Measurements from ENCODE around the gene TRIM23. TPM values are rescaled to one million over a fixed set of nuclear protein-coding genes. Genes with fewer than 3 reads are reported as not detected.

The TRIM23 gene
- total RNA-seq, 1 donor = 21.8 TPM

DNA sequence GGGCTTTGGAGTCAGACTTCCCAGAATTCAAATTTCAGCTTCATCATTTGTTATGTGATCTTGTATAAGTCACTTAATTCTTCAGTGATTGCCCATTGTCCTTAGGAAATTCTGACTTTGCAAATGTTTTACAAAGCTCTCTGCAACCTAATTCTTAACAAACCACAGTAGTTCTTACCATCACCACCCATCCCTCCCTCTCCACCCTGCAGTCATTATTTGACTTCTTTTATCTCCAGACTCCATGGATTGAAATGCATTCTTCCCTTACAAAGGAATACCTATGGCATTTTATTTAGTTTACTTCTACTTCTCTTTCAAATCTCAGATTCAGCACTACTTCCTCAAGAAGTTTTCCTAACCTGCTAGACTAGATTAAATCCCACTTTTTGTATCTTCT is 23.8 kb upstream of the TRIM23 start:
- H3K4me3 ChIP-seq (ENCODE audit: low read depth, low read length) = no peak overlapping the region
- TF ChIP-seq, protein P1, sequence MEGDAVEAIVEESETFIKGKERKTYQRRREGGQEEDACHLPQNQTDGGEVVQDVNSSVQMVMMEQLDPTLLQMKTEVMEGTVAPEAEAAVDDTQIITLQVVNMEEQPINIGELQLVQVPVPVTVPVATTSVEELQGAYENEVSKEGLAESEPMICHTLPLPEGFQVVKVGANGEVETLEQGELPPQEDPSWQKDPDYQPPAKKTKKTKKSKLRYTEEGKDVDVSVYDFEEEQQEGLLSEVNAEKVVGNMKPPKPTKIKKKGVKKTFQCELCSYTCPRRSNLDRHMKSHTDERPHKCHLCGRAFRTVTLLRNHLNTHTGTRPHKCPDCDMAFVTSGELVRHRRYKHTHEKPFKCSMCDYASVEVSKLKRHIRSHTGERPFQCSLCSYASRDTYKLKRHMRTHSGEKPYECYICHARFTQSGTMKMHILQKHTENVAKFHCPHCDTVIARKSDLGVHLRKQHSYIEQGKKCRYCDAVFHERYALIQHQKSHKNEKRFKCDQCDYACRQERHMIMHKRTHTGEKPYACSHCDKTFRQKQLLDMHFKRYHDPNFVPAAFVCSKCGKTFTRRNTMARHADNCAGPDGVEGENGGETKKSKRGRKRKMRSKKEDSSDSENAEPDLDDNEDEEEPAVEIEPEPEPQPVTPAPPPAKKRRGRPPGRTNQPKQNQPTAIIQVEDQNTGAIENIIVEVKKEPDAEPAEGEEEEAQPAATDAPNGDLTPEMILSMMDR (IDR thresholded peaks at IDR 0.05; ENCODE audit: insufficient read depth, low read length) = no peak
- no peak for DNase-seq (ENCODE audit: low read depth)

DNA sequence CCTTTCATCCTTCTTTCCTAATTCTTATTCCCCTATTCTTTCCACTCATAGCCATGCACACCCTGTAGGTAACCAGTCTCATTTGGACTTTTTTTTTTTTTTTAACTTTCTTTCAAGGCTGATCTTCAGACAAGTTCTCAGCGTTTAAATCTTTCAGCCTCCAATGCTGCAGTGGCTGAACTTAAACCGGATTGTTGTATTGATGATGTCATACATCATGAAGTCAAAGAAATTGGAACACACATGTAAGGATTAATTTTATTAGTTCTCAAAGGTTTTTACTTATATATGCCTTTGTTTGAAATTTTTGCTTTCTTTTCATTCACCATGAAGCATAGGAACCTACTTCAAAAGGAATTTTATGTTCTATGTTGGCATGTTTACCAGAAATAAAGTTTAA is 22.8 kb upstream of the TRIM23 start:
- no peak for DNase-seq (ENCODE audit: low read depth)
- TF ChIP-seq, protein P1 (IDR thresholded peaks at IDR 0.05; ENCODE audit: insufficient read depth, low read length) = no peak

DNA sequence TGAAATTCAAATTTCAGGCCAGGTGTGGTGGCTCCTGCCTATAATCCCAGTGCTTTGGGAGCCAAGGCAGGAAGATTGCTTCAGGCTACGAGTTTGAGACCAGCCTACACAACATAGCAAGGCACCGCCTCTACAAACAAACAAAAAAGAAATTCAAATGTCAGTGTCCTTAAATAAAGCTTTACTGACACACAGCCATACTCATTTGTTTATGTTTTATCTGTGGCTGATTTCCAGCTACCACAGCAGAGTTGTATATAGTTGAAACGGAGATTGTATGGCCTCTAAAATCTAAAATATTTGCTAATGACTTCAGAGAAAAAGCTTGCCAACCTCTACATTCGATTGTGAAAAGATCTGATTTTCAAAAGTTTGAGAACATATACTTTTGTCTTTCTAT is 16.1 kb upstream of the TRIM23 start:
- no peak for DNase-seq (ENCODE audit: low read depth)
- TF ChIP-seq, protein P1 (IDR thresholded peaks at IDR 0.05; ENCODE audit: insufficient read depth, low read length) = no peak
- H3K4me3 ChIP-seq (ENCODE audit: low read depth, low read length) = no peak overlapping the region

More for the DNA sequence above, 22.8 kb upstream of the TRIM23 start:
- H3K4me3 ChIP-seq (ENCODE audit: low read depth, low read length) = no peak overlapping the region

DNA sequence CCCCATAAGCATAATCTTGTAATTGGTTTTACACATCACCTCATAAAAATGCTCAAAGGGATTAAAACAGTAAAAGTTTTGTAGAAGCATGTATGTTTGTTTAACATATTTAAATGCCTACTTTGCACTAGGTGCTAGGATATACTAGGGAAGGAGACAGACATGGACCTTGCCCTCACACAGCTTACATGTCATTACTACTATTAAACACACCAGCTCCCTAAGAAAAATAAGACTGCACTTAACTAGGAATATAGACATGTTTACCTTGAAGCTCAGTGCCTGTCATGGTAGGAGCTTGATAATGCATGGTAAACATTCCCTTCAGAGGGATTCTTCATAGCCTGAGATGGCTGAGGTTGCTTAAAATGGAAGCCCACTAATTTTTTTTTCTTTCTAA is 6.8 kb upstream of the TRIM23 start:
- DNase-seq (ENCODE audit: low read depth) = no peak
- TF ChIP-seq, protein P1 (IDR thresholded peaks at IDR 0.05; ENCODE audit: insufficient read depth, low read length) = no peak
- H3K4me3 ChIP-seq (ENCODE audit: low read depth, low read length) = no peak overlapping the region

DNA sequence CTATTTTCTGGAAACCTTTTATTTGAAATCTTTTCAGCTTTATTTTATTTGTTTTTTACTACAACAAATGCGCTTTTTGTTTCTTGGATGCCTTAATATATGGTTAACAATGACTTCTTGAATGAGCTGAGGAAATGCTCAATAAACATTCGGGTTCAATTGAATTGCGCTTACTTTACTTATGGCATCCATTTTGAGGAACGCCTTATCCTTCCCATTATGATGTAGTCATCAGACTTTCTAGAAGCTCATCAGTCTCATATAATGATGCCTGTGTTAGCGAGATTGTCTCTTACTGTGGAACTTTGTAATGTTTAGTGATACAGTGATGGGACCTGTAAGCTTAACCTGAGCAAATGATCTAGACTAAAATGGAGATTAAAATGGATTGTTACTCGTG is 1.6 kb upstream of the TRIM23 start:
- TF ChIP-seq, protein P1 (IDR thresholded peaks at IDR 0.05; ENCODE audit: insufficient read depth, low read length) = no peak
- peak overlapping the region; percentile 97 for H3K4me3 ChIP-seq (ENCODE audit: low read depth, low read length)
- DNase-seq (ENCODE audit: low read depth) = peak; percentile 6

DNA sequence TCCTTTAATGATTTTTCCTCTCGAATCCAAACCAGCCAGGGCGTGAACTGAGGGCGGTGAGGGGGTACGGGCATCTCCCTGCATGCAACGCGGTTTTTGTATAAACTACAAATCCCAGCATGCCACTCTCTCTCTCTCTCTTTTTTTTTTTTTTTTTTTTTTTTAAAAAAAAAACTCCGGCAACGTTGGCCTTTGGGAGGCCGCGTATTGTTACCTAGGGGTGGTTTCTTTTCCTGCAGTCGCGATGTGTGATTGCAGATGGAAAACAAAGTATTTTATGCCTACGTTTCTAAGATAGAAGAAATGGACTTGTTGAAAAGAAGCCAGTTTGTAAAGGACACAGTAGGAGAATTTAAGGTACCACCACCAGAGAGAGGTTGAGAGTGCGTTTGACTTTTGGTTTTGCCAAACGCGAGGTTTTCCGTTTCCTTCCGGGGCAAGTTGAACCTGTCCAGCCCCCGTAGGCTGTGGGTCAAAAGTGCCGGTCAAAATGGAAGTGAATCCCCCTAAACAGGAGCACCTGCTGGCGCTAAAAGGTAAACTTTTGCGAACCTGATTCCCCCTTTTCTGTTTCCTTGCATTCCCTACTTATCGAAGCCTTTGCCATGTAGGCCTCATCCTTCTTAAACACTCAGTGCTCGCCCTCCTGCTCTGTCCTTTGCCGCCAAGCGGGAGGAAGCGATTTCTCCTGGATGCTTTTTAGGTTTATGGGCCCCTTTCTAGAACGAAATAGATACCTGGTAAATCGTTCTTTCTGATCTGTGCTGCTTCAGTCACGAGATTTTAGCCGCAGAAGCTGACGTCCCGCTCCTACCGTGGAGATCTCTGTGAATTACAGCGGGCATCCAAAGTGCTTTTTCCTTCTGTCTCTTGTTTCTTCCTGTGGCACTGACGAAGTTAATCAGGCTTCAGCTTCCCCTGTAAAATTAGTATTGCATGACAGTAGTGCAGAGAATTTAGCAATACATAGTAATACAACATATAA is 730 bp upstream of the TRIM23 start, which contains the start of the genes SHLD3 and TRAPPC13:
Gene SHLD3, plus strand, starts transcription at position 457 of the 985 bp plus-strand sequence. CDS start 4,561 bp downstream, outside the sequence.
Gene TRAPPC13, plus strand, starts transcription at position 457 of the 985 bp plus-strand sequence. Its CDS starts 34 bp downstream, at position 491.
- TF ChIP-seq, protein P1 (IDR thresholded peaks at IDR 0.05; ENCODE audit: insufficient read depth, low read length) = peak; percentile 16
- peak; percentile 89 for DNase-seq (ENCODE audit: low read depth)
- peak within 1 kb of the TSS; percentile 97 for H3K4me3 ChIP-seq (ENCODE audit: low read depth, low read length)
